ENCODE measurements around the gene C9orf72. TPM values are rescaled to one million over a fixed set of nuclear protein-coding genes. Genes with fewer than 3 reads are reported as not detected.
A peak's percentile ranks its signal among the peaks of the same experiment; 100 is the strongest.

The C9orf72 gene
- total and polyA plus RNA-seq, 2 of the 13 experiments (the other 11 are each of a cell fraction or from before 2014, with no cell fraction given) = 3.1 to 5.9 TPM

GRCh38 chr9:27529316-27530278, 43.7 kb downstream of the C9orf72 start, which contains the start of gene MOB3B (continued):
- TF ChIP-seq CCDC6 (CRISPR knock-in tag; IDR thresholded peaks at IDR 0.05) (no peak), NFE2L1 (CRISPR knock-in tag; IDR thresholded peaks at IDR 0.05; ENCODE audit: borderline replicate concordance) (no peak), ZNF124 (CRISPR knock-in tag; IDR thresholded peaks at IDR 0.05) (no peak), CTCF (CRISPR knock-in tag; IDR thresholded peaks at IDR 0.05) (peak; percentile 81), ZNF710 (CRISPR knock-in tag; IDR thresholded peaks at IDR 0.05; ENCODE audit: borderline replicate concordance) (no peak; the same call in 1 of the 2 replicates), BRCA1 (CRISPR knock-in tag; IDR thresholded peaks at IDR 0.05) (no peak), TSC22D2 (CRISPR knock-in tag; IDR thresholded peaks at IDR 0.05; ENCODE audit: borderline replicate concordance) (0 out of 2 replicates have a peak, but pooled peaks have one; percentile 30), ZNF607 (CRISPR knock-in tag; IDR thresholded peaks at IDR 0.05; ENCODE audit: borderline replicate concordance) (peak; percentile 33; the same call in 1 of the 2 replicates), ZIK1 (CRISPR knock-in tag; IDR thresholded peaks at IDR 0.05; ENCODE audit: borderline replicate concordance, low read depth) (no peak), YY1 (IDR thresholded peaks at IDR 0.05; ENCODE audit: insufficient read depth, insufficient replicate concordance, low read depth, low read length) (peak; percentile 51), MYPOP (CRISPR knock-in tag; IDR thresholded peaks at IDR 0.05) (0 out of 2 replicates have a peak, but pooled peaks have one; percentile 79), NR0B2 (CRISPR knock-in tag; IDR thresholded peaks at IDR 0.05) (0 out of 2 replicates have a peak, but pooled peaks have one; percentile 38)
- TF ChIP-seq, protein P1, sequence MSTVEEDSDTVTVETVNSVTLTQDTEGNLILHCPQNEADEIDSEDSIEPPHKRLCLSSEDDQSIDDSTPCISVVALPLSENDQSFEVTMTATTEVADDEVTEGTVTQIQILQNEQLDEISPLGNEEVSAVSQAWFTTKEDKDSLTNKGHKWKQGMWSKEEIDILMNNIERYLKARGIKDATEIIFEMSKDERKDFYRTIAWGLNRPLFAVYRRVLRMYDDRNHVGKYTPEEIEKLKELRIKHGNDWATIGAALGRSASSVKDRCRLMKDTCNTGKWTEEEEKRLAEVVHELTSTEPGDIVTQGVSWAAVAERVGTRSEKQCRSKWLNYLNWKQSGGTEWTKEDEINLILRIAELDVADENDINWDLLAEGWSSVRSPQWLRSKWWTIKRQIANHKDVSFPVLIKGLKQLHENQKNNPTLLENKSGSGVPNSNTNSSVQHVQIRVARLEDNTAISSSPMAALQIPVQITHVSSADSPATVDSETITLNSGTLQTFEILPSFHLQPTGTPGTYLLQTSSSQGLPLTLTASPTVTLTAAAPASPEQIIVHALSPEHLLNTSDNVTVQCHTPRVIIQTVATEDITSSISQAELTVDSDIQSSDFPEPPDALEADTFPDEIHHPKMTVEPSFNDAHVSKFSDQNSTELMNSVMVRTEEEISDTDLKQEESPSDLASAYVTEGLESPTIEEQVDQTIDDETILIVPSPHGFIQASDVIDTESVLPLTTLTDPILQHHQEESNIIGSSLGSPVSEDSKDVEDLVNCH (CRISPR knock-in tag; IDR thresholded peaks at IDR 0.05) = no peak

All from HepG2 (cell line).